H9 (cell line): Measurements from ENCODE around the gene IBA57. TPM values are rescaled to one million over a fixed set of nuclear protein-coding genes. Genes with fewer than 3 reads are reported as not detected.

ENCODE experiments used
- DNase-seq: peaks from one replicate; pipeline ENCODE4 v3.0.0-alpha.2; 2017
- H2AFZ ChIP-seq: one replicate; pipeline ENCODE4 v1.6.1; 2013; ENCODE audit warnings: mild to moderate bottlenecking, low read length, control low read depth, moderate library complexity
- H2AK5ac ChIP-seq: 2 replicates; pipeline ENCODE4 v1.6.1; 2013; ENCODE audit warnings: low read length, control low read depth, mixed read lengths; ENCODE audit not compliant: insufficient read length
- H2BK120ac ChIP-seq: one replicate; pipeline ENCODE4 v1.6.1; 2013; ENCODE audit warnings: low read depth, mild to moderate bottlenecking, low read length, control low read depth, inconsistent platforms; ENCODE audit not compliant: poor library complexity, severe bottlenecking
- H2BK12ac ChIP-seq: 2 replicates; pipeline ENCODE4 v1.6.1; 2013; ENCODE audit warnings: low read length, control low read depth, mixed read lengths, low read depth; ENCODE audit not compliant: insufficient read length
- H2BK15ac ChIP-seq: 2 replicates; pipeline ENCODE4 v1.6.1; 2013; ENCODE audit warnings: low read depth, low read length, control low read depth
- H2BK20ac ChIP-seq: one replicate; pipeline ENCODE4 v1.6.1; 2013; ENCODE audit warnings: low read depth, mild to moderate bottlenecking, low read length, control low read depth, inconsistent platforms; ENCODE audit not compliant: poor library complexity, severe bottlenecking
- H2BK5ac ChIP-seq: 2 replicates; pipeline ENCODE4 v1.6.1; 2013; ENCODE audit warnings: low read length, control low read depth, mixed read lengths; ENCODE audit not compliant: insufficient read length
- H3K14ac ChIP-seq: 2 replicates; pipeline ENCODE4 v1.6.1; 2013; ENCODE audit warnings: low read length, control low read depth; ENCODE audit not compliant: insufficient read depth
- H3K18ac ChIP-seq: 2 replicates; pipeline ENCODE4 v1.6.1; 2013; ENCODE audit warnings: low read depth, mild to moderate bottlenecking, mixed read lengths, low read length, control low read depth; ENCODE audit not compliant: insufficient read length
- H3K23ac ChIP-seq: 2 replicates; pipeline ENCODE4 v1.6.1; 2013; ENCODE audit warnings: low read length, control low read depth, mixed read lengths, low read depth; ENCODE audit not compliant: insufficient read length
- H3K23me2 ChIP-seq: 2 replicates; pipeline ENCODE4 v1.6.1; 2013; ENCODE audit warnings: low read depth, mild to moderate bottlenecking, mixed read lengths, low read length, control low read depth; ENCODE audit not compliant: insufficient read length, poor library complexity, severe bottlenecking
- H3K27ac ChIP-seq: 2 replicates; pipeline ENCODE4 v1.5.1; 2013; ENCODE audit warnings: low read length, control low read depth, mixed read lengths, low read depth; ENCODE audit not compliant: insufficient read length
- H3K27me3 ChIP-seq: 2 replicates; pipeline ENCODE4 v1.6.1; 2013; ENCODE audit warnings: low read length, control low read depth, inconsistent platforms; ENCODE audit not compliant: insufficient read depth
- H3K4ac ChIP-seq: 2 replicates; pipeline ENCODE4 v1.6.1; 2013; ENCODE audit warnings: low read depth, mild to moderate bottlenecking, control low read depth, inconsistent platforms, low read length, moderate library complexity
- H3K4me1 ChIP-seq: 2 replicates; pipeline ENCODE4 v1.6.1; 2013; ENCODE audit warnings: low read length, control low read depth, inconsistent platforms; ENCODE audit not compliant: insufficient read depth
- H3K4me2 ChIP-seq: 2 replicates; pipeline ENCODE4 v1.6.1; 2013; ENCODE audit warnings: low read length, control low read depth, mixed read lengths; ENCODE audit not compliant: insufficient read length, insufficient read depth
- H3K56ac ChIP-seq: 2 replicates; pipeline ENCODE4 v1.6.1; 2013; ENCODE audit warnings: low read depth, mild to moderate bottlenecking, mixed read lengths, low read length, control low read depth; ENCODE audit not compliant: insufficient read length
- H3K79me1 ChIP-seq: 2 replicates; pipeline ENCODE4 v1.6.1; 2013; ENCODE audit warnings: low read depth, mild to moderate bottlenecking, moderate library complexity, low read length, control low read depth, inconsistent platforms; ENCODE audit not compliant: insufficient read depth, poor library complexity, severe bottlenecking
- H3K79me2 ChIP-seq: 2 replicates; pipeline ENCODE4 v1.6.1; 2013; ENCODE audit warnings: low read length, control low read depth, inconsistent platforms; ENCODE audit not compliant: insufficient read depth
- H3K9ac ChIP-seq: 2 replicates; pipeline ENCODE4 v1.6.1; 2013; ENCODE audit warnings: low read length, control low read depth, mixed read lengths; ENCODE audit not compliant: insufficient read length; ENCODE audit errors: extremely low read depth
- H3K9me3 ChIP-seq: one replicate; pipeline ENCODE4 v1.6.1; 2013; ENCODE audit warnings: low read depth, low read length, inconsistent platforms; ENCODE audit not compliant: control insufficient read depth
- H3T11ph ChIP-seq: one replicate; pipeline ENCODE4 v1.6.1; 2013; ENCODE audit warnings: mild to moderate bottlenecking, low read length, control low read depth, inconsistent platforms
- H4K20me1 ChIP-seq: one replicate; pipeline ENCODE4 v1.6.1; 2013; ENCODE audit not compliant: control insufficient read depth, insufficient read length, insufficient read depth
- H4K5ac ChIP-seq: 2 replicates; pipeline ENCODE4 v1.6.1; 2013; ENCODE audit warnings: low read depth, mild to moderate bottlenecking, mixed read lengths, low read length, control low read depth; ENCODE audit not compliant: insufficient read length
- H4K8ac ChIP-seq: replicated peaks from 2 replicates; pipeline ENCODE4 v1.6.1; 2013; ENCODE audit warnings: low read length, control low read depth, mixed read lengths, low read depth; ENCODE audit not compliant: insufficient read length
- H4K91ac ChIP-seq: 2 replicates; pipeline ENCODE4 v1.6.1; 2013; ENCODE audit warnings: low read depth, mild to moderate bottlenecking, moderate library complexity, mixed read lengths, low read length, control low read depth; ENCODE audit not compliant: insufficient read length
- H3K27ac Mint-ChIP-seq, 3 experiments: 2 replicates in 2 of 3; 3 replicates in 1 of 3; pipeline ENCODE4 v1.8.0; 2020 to 2021; ENCODE audit warnings: mixed read lengths in 3 of 3, mild to moderate bottlenecking in 1 of 3, moderate library complexity in 1 of 3
- H3K27me3 Mint-ChIP-seq: 2 replicates; pipeline ENCODE4 v1.8.0; 2021; ENCODE audit warnings: low read depth, mild to moderate bottlenecking, moderate library complexity, mixed read lengths
- H3K36me3 Mint-ChIP-seq, 3 experiments: 2 replicates in 2 of 3; 3 replicates in 1 of 3; pipeline ENCODE4 v1.8.0; 2020 to 2021; ENCODE audit warnings: low read depth in 3 of 3, mixed read lengths in 3 of 3; ENCODE audit not compliant: insufficient read depth in 1 of 3
- H3K4me1 Mint-ChIP-seq, 2 experiments: 2 replicates each; pipeline ENCODE4 v1.8.0; 2020; ENCODE audit warnings: mixed read lengths in 2 of 2
- H3K4me3 Mint-ChIP-seq, 2 experiments: 2 replicates in 1 of 2; 3 replicates in 1 of 2; pipeline ENCODE4 v1.8.0; 2020 to 2021; ENCODE audit warnings: mild to moderate bottlenecking in 2 of 2, mixed read lengths in 2 of 2, moderate library complexity in 1 of 2
- H3K9me3 Mint-ChIP-seq, 2 experiments: 2 replicates in 1 of 2; 3 replicates in 1 of 2; pipeline ENCODE4 v1.8.0; 2020; ENCODE audit warnings: mild to moderate bottlenecking in 2 of 2, mixed read lengths in 2 of 2, moderate library complexity in 1 of 2
- CTCF ChIP-seq: fragments of 200-600 bp; sonication (generic); conservative IDR thresholded peaks from 3 replicates; pipeline ENCODE4 v1.8.0; 2021; ENCODE audit warnings: antibody characterized with exemption, mild to moderate bottlenecking
- whole genome bisulfite sequencing: extraction: QIAGEN DNeasy Blood & Tissue Kit; methylation state at CpG from one replicate; pipeline ENCODE4 v1.1.7; 2013; ENCODE audit warnings: missing lambda C conversion rate, low lambda C conversion rate, mixed read lengths; ENCODE audit not compliant: insufficient read length; ENCODE audit errors: extremely low coverage; 5-methylcytosine and 5-hydroxymethylcytosine counted together
- total RNA-seq: library from RNA; stranded (reverse); gene quantifications from 2 replicates; pipeline ENCODE4 v1.2.1, GENCODE V29; 2021

Gene IBA57
- total RNA-seq, 1 experiment from 2014 or later = 12.6 TPM

- Histone ChIP-seq H3K9me3 (no peaks in the 10 kb centered on the region), H3K27ac (no peak overlapping the region), H2BK120ac (no peak overlapping the region), H3K4me2 (no peak overlapping the region), H3K79me1 (no peaks in the 10 kb centered on the region), H2AK5ac (no peak overlapping the region), H4K5ac (no peak overlapping the region), H2BK12ac (no peak overlapping the region), H3K18ac (no peak overlapping the region), H2BK20ac (no peak overlapping the region), H2BK15ac (no peak overlapping the region), H3K56ac (no peak overlapping the region), H2BK5ac (no peak overlapping the region), H3K23ac (no peak overlapping the region), H4K8ac (no peak overlapping the region), H4K91ac (no peak overlapping the region), H3K9ac (no peak overlapping the region), H2AFZ (no peak overlapping the region), H3K23me2 (no peaks in the 10 kb centered on the region), H3T11ph (no peak overlapping the region), H4K20me1 (no peaks in the 10 kb centered on the region), H3K4ac (no peak overlapping the region), H3K79me2 (no peaks in the 10 kb centered on the region), H3K4me1 (no peaks in the 10 kb centered on the region), H3K14ac (peak overlapping the region; percentile 60; the same call in 1 of the 2 replicates), H3K27me3 (no peaks in the 10 kb centered on the region)
- Mint-ChIP-seq H3K27ac (no peak overlapping the region), H3K9me3 (no peaks in the 10 kb centered on the region), H3K4me3 (no peak overlapping the region), H3K27me3 (no peaks in the 10 kb centered on the region), H3K4me1 (peaks cover 2 to 5% of the 10 kb centered on the region in 2 experiments; a peak in 2 of 4 replicates), H3K36me3 (no peaks in the 10 kb centered on the region)
- no CpG with 5 or more reads among the region's 7 CpGs for WGBS
- no peak for TF ChIP-seq CTCF
- no peak for DNase-seq
Observed at GRCh38 chr1:228150120-228150460, 15.5 kb upstream of the IBA57 start.
